Measurements from ENCODE around the gene TWIST2.

The TWIST2 gene

DNA sequence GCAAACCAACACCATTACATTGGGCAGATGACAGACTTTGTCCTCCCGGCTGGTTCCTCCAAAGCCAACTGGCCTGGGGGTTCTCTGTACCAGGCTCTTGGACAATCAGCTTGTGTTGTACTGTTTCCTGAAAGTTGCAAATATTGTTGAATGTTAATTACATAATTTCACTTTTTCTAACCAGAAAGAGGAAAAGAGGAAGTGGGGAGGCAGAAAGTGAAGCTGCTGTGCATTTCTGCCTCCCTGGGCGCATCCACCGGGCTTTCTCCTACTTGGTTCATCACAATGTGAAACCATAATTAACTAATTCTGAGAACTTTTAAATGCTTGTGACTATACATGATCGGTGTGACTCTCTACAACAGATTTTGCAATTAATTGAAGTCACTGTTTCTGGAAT is 10.1 kb downstream of the TWIST2 start:
- no peaks in the 10 kb centered on the region for H3K4me1 ChIP-seq (ENCODE audit: control insufficient read depth in 1 of 2, insufficient read depth in 2 of 2, low read length in 2 of 2)
- no peaks in the 10 kb centered on the region for H3K36me3 ChIP-seq (ENCODE audit: control insufficient read depth in 1 of 2, insufficient read depth in 2 of 2, low read length in 2 of 2)
- H3K4me3 ChIP-seq (ENCODE audit: low read depth in 1 of 2, low read length in 2 of 2), result no peak overlapping the region
- no peaks in the 10 kb centered on the region for H3K9me3 ChIP-seq (ENCODE audit: control insufficient read depth in 1 of 2, low read length in 2 of 2)
- H3K27ac ChIP-seq (ENCODE audit: low read length), result no peak overlapping the region
- H3K27me3 ChIP-seq (ENCODE audit: low read depth, low read length), result no peaks in the 10 kb centered on the region

DNA sequence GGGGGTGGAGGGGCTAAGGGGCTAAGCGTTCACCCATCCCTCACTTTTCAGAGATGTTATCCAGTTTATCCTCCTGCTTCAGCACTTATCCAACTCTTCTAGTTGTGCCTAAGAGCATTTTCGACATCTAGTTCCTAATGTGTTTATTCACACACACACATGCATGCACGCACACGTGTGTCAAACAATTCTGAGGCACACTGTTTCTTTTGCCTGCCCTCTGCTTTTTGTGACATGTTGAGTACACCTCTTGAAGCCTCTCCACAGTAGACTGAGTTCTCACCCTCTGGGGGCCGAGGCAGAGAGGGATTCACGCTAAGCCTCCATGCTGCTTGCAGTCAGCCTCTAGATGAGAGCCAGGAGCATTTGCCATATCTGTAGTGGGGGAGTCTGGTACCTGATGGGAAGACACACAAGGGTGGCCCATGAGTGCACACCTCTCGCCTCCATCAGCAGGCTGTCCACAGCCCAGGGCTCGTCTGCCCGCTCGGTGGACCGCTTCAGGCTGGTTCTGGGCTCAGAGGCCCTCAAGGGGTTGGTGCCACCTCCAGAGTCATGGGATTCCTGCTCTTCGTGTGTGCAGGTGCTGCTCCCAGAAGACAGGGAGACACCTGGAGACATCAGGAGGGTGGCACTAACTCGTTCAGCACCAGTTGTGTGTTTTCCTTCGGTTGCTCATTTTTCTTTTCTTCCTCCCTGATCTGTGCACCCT is 11.9 kb downstream of the TWIST2 start:
- Histone ChIP-seq H3K27ac (ENCODE audit: low read length) (no peak overlapping the region), H3K9me3 (ENCODE audit: control insufficient read depth in 1 of 2, low read length in 2 of 2) (no peaks in the 10 kb centered on the region), H3K27me3 (ENCODE audit: low read depth, low read length) (no peaks in the 10 kb centered on the region), H3K4me3 (ENCODE audit: low read depth in 1 of 2, low read length in 2 of 2) (no peak overlapping the region), H3K36me3 (ENCODE audit: control insufficient read depth in 1 of 2, insufficient read depth in 2 of 2, low read length in 2 of 2) (no peaks in the 10 kb centered on the region), H3K4me1 (ENCODE audit: control insufficient read depth in 1 of 2, insufficient read depth in 2 of 2, low read length in 2 of 2) (peaks cover 8 to 13% of the 10 kb centered on the region in 2 donors)

DNA sequence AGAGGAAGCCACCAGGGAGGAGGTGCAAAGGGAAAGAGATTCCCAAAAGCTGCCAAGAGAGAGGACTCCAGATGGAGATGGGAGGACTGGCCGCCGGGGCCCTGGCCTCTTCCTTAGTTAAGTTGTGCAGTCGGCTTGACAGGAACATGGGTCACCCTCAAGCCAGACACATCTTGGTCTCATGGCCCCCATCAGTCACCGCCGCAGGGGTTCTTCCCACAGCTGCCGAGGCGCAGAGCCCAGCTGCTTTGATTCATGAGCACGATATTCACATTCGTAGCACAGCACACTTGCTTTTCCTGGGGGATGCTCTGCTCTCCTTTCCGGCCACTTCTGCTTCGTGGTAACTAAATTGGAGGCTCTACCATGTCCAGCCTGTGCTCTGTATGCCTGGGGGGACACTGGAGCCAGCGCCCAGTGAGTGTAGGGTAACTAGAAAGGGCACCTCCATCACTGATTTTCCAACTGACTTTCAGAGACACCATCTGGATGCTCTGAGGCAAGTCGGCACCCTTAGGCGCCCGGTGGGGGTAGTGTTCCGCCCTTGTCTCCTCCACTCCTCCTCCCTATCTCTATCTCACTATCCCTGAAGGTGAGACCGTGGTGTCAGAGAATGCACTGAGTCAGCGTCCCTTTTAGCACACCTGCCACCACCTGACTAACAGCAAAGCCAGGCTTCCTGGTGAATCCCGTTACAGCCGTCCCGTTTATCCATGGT is 13.3 kb downstream of the TWIST2 start:
- Histone ChIP-seq H3K27ac (ENCODE audit: low read length) (no peak overlapping the region), H3K4me1 (ENCODE audit: control insufficient read depth in 1 of 2, insufficient read depth in 2 of 2, low read length in 2 of 2) (peaks cover 14 to 20% of the 10 kb centered on the region in 2 donors), H3K9me3 (ENCODE audit: control insufficient read depth in 1 of 2, low read length in 2 of 2) (no peaks in the 10 kb centered on the region), H3K27me3 (ENCODE audit: low read depth, low read length) (no peaks in the 10 kb centered on the region), H3K4me3 (ENCODE audit: low read depth in 1 of 2, low read length in 2 of 2) (no peak overlapping the region), H3K36me3 (ENCODE audit: control insufficient read depth in 1 of 2, insufficient read depth in 2 of 2, low read length in 2 of 2) (no peaks in the 10 kb centered on the region)

GRCh38 chr2:238861766-238862315 is 14.0 kb downstream of the TWIST2 start:
- Histone ChIP-seq H3K27me3 (ENCODE audit: low read depth, low read length) (no peaks in the 10 kb centered on the region), H3K36me3 (ENCODE audit: control insufficient read depth in 1 of 2, insufficient read depth in 2 of 2, low read length in 2 of 2) (no peaks in the 10 kb centered on the region), H3K4me3 (ENCODE audit: low read depth in 1 of 2, low read length in 2 of 2) (no peak overlapping the region), H3K9me3 (ENCODE audit: control insufficient read depth in 1 of 2, low read length in 2 of 2) (no peaks in the 10 kb centered on the region), H3K27ac (ENCODE audit: low read length) (no peak overlapping the region), H3K4me1 (ENCODE audit: control insufficient read depth in 1 of 2, insufficient read depth in 2 of 2, low read length in 2 of 2) (peaks cover 14 to 22% of the 10 kb centered on the region in 2 donors)

- no peak overlapping the region for H3K4me3 ChIP-seq (ENCODE audit: low read depth in 1 of 2, low read length in 2 of 2)
- no peaks in the 10 kb centered on the region for H3K36me3 ChIP-seq (ENCODE audit: control insufficient read depth in 1 of 2, insufficient read depth in 2 of 2, low read length in 2 of 2)
- H3K9me3 ChIP-seq (ENCODE audit: control insufficient read depth in 1 of 2, low read length in 2 of 2), result no peaks in the 10 kb centered on the region
- H3K27ac ChIP-seq (ENCODE audit: low read length), result no peak overlapping the region
- H3K4me1 ChIP-seq (ENCODE audit: control insufficient read depth in 1 of 2, insufficient read depth in 2 of 2, low read length in 2 of 2), result peaks cover 16 to 31% of the 10 kb centered on the region in 2 donors
- no peaks in the 10 kb centered on the region for H3K27me3 ChIP-seq (ENCODE audit: low read depth, low read length)
These were observed 14.8 kb downstream of the TWIST2 start for GRCh38 chr2:238862701-238863100.

GRCh38 chr2:238863231-238863630 is 15.3 kb downstream of the TWIST2 start:
- Histone ChIP-seq H3K9me3 (ENCODE audit: control insufficient read depth in 1 of 2, low read length in 2 of 2) (no peaks in the 10 kb centered on the region), H3K4me3 (ENCODE audit: low read depth in 1 of 2, low read length in 2 of 2) (no peak overlapping the region), H3K27me3 (ENCODE audit: low read depth, low read length) (no peaks in the 10 kb centered on the region), H3K27ac (ENCODE audit: low read length) (no peak overlapping the region), H3K36me3 (ENCODE audit: control insufficient read depth in 1 of 2, insufficient read depth in 2 of 2, low read length in 2 of 2) (no peaks in the 10 kb centered on the region), H3K4me1 (ENCODE audit: control insufficient read depth in 1 of 2, insufficient read depth in 2 of 2, low read length in 2 of 2) (peaks cover 17 to 36% of the 10 kb centered on the region in 2 donors)

- no peak overlapping the region for H3K4me3 ChIP-seq (ENCODE audit: low read depth in 1 of 2, low read length in 2 of 2)
- H3K36me3 ChIP-seq (ENCODE audit: control insufficient read depth in 1 of 2, insufficient read depth in 2 of 2, low read length in 2 of 2), result no peaks in the 10 kb centered on the region
- H3K27ac ChIP-seq (ENCODE audit: low read length), result peak overlapping the region; percentile 68
- no peaks in the 10 kb centered on the region for H3K27me3 ChIP-seq (ENCODE audit: low read depth, low read length)
- peaks cover 17 to 42% of the 10 kb centered on the region in 2 donors for H3K4me1 ChIP-seq (ENCODE audit: control insufficient read depth in 1 of 2, insufficient read depth in 2 of 2, low read length in 2 of 2)
- no peaks in the 10 kb centered on the region for H3K9me3 ChIP-seq (ENCODE audit: control insufficient read depth in 1 of 2, low read length in 2 of 2)
These were observed 15.9 kb downstream of the TWIST2 start for GRCh38 chr2:238863749-238864206.

GRCh38 chr2:238864207-238865014 is 16.5 kb downstream of the TWIST2 start:
- peak overlapping the region; percentile 68 for H3K27ac ChIP-seq (ENCODE audit: low read length)
- H3K27me3 ChIP-seq (ENCODE audit: low read depth, low read length), result no peaks in the 10 kb centered on the region
- H3K9me3 ChIP-seq (ENCODE audit: control insufficient read depth in 1 of 2, low read length in 2 of 2), result no peaks in the 10 kb centered on the region
- no peaks in the 10 kb centered on the region for H3K36me3 ChIP-seq (ENCODE audit: control insufficient read depth in 1 of 2, insufficient read depth in 2 of 2, low read length in 2 of 2)
- peak overlapping the region; percentile 7 to 17 for H3K4me3 ChIP-seq (ENCODE audit: low read depth in 1 of 2, low read length in 2 of 2)
- H3K4me1 ChIP-seq (ENCODE audit: control insufficient read depth in 1 of 2, insufficient read depth in 2 of 2, low read length in 2 of 2), result peaks cover 17 to 44% of the 10 kb centered on the region in 2 donors

GRCh38 chr2:238865015-238865719 is 17.3 kb downstream of the TWIST2 start:
- Histone ChIP-seq H3K27ac (ENCODE audit: low read length) (no peak overlapping the region), H3K9me3 (ENCODE audit: control insufficient read depth in 1 of 2, low read length in 2 of 2) (no peaks in the 10 kb centered on the region), H3K27me3 (ENCODE audit: low read depth, low read length) (no peaks in the 10 kb centered on the region), H3K4me3 (ENCODE audit: low read depth in 1 of 2, low read length in 2 of 2) (peak overlapping the region; percentile 7 to 17), H3K36me3 (ENCODE audit: control insufficient read depth in 1 of 2, insufficient read depth in 2 of 2, low read length in 2 of 2) (no peaks in the 10 kb centered on the region), H3K4me1 (ENCODE audit: control insufficient read depth in 1 of 2, insufficient read depth in 2 of 2, low read length in 2 of 2) (peaks cover 17 to 44% of the 10 kb centered on the region in 2 donors)

DNA sequence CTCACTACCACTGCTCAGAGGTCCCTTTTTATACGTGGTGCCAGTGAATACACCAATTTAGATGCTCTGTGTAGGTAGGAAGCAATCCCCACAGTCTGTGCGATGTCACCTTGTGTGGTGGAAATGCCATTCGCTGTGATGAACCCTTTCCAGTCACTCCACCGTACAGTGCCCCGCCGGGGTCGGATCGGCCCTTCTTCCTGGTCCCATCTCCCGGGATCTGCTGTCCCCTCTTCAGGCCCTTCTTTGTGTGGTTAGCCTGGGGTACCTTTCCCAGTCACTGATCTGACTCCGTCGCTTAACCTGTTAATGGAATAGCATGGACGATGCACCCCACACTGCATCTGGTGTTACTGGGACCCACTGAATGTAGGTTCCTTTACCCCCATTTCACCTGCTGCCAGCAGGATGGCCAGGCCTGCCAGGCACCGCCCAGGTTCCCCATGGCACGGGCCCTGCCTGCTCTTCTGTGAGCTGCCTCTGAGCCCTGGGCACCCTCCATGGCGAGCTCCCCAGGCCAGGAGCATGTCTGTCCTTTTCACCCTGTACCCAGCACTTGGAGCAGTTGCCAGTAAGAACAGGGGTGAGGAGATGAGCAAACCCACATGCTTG is 18.0 kb downstream of the TWIST2 start:
- Histone ChIP-seq H3K27ac (ENCODE audit: low read length) (no peak overlapping the region), H3K36me3 (ENCODE audit: control insufficient read depth in 1 of 2, insufficient read depth in 2 of 2, low read length in 2 of 2) (no peaks in the 10 kb centered on the region), H3K9me3 (ENCODE audit: control insufficient read depth in 1 of 2, low read length in 2 of 2) (no peaks in the 10 kb centered on the region), H3K4me1 (ENCODE audit: control insufficient read depth in 1 of 2, insufficient read depth in 2 of 2, low read length in 2 of 2) (peaks cover 17 to 44% of the 10 kb centered on the region in 2 donors), H3K4me3 (ENCODE audit: low read depth in 1 of 2, low read length in 2 of 2) (no peak overlapping the region), H3K27me3 (ENCODE audit: low read depth, low read length) (no peaks in the 10 kb centered on the region)
